Breast epithelium (tissue), 3 donors: Measurements from ENCODE around the gene TWIST1.

ENCODE experiments used
- CTCF ChIP-seq, 3 donors: fragments of 450-650 bp; IDR thresholded peaks; one replicate each; pipeline ENCODE4 v1.5.1; 2016 to 2017; ENCODE audit warnings: antibody characterized with exemption in 3 of 3, mild to moderate bottlenecking in 3 of 3, moderate library complexity in 3 of 3
- POLR2A ChIP-seq: fragments of 450-650 bp; IDR thresholded peaks from one replicate; pipeline ENCODE4 v1.6.1; 2016; ENCODE audit warnings: antibody characterized with exemption, mild to moderate bottlenecking, moderate library complexity
- POLR2AphosphoS5 ChIP-seq, 3 donors: sonication (generic); formaldehyde crosslinking; IDR thresholded peaks; one replicate each; pipeline ENCODE4 v1.6.1; 2017; ENCODE audit warnings: antibody characterized with exemption in 3 of 3

DNA sequence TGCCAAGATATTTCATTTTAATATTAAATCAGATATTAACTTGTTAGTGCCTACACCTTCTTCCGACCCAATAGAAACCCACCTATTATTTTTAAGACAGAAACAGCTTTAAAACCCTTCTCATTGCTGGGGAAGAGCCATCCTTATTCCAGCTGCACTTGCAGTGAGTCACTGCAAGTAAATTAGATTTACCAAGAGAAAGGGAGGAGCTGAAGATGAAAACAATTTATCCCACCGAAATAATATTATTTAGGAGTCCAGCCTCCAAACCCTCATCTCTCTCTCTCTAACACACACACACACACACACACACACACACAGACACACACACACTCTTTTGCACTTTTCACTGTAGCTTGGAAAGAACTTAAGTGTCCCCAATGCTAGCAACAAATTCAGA is 26.9 kb downstream of the TWIST1 start:
- no peak for TF ChIP-seq CTCF (IDR thresholded peaks at IDR 0.05)
- TF ChIP-seq POLR2A = no peak
- no peak for TF ChIP-seq POLR2AphosphoS5 (IDR thresholded peaks at IDR 0.05)
